Skin of body (tissue), 2 donors: Measurements from ENCODE around the gene DOCK11. TPM values are rescaled to one million over a fixed set of nuclear protein-coding genes. Genes with fewer than 3 reads are reported as not detected.
"Not testable (repeated sequence)": the region's sequence is repeated elsewhere in the genome, so short reads cannot be mapped to it uniquely, and the experiment has no call there.

Experiments
- DNase-seq: peaks from one replicate; lab custom pipeline; 2025; lab: John Stamatoyannopoulos, UW
- total RNA-seq: library from RNA; depleted of rRNA; stranded (reverse); fragments of >200 nt; gene quantifications from one replicate; pipeline ENCODE4 v1.2.3, GENCODE V29; 2014

DOCK11 gene
- total RNA-seq, 1 donor from 2014 or later = 25.7 TPM

DNA sequence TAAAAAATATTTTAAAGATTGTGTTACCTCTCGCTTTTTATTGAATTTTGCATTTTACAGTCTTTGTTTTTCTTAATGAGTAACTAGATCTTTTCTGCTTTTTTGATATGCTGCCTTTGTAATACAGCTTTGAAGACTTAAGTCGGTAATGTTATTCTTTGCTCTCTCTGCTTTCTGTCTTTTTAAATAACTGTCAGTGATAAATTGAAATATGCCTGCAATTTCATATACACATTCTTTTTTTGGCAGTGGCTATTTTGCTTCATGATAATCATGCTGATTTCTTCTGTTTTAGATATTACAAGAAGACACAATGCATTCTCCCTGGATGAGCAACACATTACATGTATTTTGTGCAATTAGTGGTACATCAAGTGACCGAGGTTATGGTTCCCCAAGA lies 189.8 kb downstream of the DOCK11 start:
- DNase-seq = no peak

GRCh38 chrX:118688935-118689334 lies 193.3 kb downstream of the DOCK11 start:
- DNase-seq = no peak

DNA sequence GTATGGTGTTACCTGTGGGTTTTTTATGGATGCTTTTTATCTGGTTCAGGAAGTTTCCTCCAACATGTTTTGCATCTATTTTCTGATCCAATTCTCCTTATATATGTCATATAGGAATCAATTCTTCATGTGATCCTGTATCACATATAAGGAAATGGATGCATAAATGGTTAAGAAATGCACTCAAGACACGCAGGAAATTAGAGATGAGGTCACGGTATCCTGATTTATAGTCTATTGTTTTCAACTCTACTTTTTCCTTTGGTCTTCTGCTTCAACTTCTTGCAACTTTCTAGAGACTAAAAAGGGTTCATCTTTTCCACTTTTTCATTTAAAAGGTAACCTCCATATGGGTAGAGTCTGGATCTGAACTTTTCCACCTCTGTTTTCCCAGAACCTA lies 198.2 kb downstream of the DOCK11 start:
- no peak for DNase-seq

DNA sequence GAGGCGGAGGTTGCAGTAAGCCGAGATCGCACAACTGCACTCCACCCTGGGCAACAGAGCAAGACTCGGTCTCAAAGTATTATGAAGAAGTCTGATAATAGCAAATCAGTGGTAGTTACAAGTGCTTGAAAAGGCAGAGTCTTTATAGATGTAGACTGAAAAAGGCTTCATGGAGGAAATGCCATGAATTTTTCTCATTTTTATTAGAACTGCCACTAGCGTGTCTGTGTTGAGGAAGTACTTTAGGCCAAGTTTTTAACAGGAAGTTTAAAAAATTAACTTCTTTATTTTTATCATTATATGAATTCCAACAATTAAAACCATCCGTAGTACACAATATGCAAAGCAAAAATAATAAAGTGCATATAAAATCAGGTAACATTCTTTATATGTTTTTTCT lies 199.0 kb downstream of the DOCK11 start:
- no peak for DNase-seq

DNA sequence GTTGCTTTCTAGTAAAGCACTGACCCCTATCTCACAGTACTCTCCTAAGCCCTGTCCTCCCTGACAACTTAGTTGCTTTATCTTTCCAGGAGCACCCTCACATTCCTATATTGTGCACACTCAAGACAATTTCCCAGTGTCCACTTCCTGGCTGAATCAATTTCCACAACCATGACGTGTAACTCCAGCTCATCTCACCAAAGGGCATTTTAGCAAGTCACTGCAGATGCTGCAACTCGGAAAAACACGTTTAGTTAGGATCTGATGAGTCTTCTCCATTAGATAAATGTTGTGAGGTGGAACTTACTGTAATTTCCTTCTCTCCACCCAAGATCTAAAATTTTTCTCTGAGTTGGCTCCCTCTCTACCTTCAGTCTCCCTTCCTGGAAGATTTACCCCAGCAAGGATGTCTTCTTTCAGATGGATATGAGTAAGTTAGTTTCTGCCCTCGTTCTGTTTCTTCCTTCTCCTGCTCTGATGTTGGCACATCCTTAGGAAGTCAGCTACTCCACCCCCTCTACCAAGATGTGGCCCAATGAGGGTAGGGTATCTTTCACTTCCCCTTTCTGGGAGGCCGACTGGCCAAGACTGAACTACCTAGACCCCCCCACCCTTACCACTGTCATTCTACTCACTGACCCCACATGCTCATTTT lies 203.0 kb downstream of the DOCK11 start:
- DNase-seq = no peak

DNA sequence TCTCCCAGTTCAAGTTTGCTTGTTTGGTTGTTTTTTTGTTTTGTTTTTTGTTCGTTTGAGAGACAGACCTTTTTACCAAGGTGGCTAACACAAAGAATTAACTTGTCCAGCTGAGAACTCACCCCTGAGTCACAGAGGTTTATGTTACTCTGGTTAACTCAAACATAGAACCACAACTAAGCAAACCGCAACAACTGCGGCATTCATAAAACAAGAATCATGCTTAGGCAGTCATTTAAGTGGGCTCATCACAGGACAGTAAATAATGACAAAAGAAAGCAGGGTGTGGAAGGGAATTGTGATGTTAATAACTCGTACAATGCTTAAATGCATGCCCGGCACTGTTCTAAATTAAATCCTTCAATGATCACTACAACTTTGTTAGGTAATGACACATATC lies 207.1 kb downstream of the DOCK11 start:
- no peak for DNase-seq

GRCh38 chrX:118706681-118707080 lies 211.1 kb downstream of the DOCK11 start:
- DNase-seq = no peak

DNA sequence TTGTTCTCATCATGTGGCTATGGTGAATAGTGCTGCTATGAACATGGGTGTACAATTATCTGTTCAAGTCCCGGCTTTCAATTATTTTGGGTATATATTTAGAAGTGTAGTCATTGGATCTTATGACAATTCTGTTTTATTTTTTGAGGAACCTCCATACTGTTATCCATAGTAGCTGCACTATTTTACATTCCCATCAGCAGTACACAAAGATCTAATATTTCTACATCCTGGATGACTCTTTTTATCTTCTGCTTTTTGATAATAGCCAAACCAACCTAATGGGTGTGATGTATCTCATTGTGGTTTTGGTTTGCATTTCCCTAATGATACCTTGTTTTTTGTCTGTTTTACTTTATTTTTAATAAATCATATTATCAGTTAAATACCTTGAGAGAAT lies 218.9 kb downstream of the DOCK11 start:
- no peak for DNase-seq

DNA sequence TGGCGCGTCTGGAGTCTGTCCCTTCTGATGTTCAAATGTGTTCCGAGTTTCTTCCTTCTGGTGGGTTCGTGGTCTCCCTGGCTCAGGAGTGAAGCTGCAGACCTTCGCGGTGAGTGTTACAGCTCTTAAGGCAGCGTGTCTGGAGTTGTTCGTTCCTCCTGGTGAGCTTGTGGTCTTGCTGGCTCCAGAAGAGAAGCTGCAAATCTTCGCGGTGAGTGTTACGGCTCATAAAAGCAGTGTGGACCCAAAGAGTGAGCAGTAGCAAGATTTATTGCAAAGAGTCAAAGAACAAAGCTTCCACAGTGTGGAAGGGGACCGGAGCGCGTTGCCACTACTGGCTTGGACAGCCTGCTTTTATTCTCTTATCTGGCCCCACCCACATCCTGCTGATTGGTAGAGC lies 220.3 kb downstream of the DOCK11 start:
- not testable (repeated sequence) for DNase-seq

- not testable (repeated sequence) for DNase-seq
These were observed 221.2 kb downstream of the DOCK11 start for GRCh38 chrX:118716833-118717232.

GRCh38 chrX:118717678-118718391 lies 222.2 kb downstream of the DOCK11 start:
- DNase-seq = no peak

- no peak for DNase-seq
These were observed 223.1 kb downstream of the DOCK11 start for GRCh38 chrX:118718737-118719136.

DNA sequence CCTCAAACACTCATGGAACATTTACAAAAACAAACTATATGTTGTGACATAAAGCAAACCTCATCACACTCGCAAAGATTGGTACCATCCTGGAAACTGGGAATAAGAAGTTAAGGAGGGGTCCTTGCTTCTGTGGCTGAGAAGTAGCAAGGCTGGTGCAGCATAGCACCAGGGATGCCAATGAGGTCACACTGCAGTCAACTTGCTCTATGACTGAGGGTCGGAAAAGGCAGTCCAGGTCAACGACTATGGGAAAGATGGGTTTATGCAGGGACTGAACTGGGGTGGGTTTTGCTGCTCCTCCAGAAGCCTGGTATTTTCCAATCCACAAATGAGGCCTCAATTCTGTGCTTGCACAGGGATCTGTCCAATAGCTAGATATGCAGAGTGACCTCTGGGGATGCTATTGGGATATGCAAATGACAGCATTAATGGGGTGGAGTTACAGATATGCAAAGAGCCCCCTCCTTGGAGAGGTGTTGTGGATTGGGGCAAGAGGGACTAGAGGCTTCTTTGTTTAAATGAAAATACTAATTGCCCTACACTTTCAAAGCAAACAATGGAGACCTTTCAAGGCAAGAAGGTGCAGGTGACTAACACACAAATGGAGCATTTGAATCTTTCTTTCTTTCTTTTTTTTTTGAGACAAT lies 224.6 kb downstream of the DOCK11 start:
- DNase-seq = no peak

GRCh38 chrX:118723376-118723775 lies 227.8 kb downstream of the DOCK11 start:
- DNase-seq = no peak

DNA sequence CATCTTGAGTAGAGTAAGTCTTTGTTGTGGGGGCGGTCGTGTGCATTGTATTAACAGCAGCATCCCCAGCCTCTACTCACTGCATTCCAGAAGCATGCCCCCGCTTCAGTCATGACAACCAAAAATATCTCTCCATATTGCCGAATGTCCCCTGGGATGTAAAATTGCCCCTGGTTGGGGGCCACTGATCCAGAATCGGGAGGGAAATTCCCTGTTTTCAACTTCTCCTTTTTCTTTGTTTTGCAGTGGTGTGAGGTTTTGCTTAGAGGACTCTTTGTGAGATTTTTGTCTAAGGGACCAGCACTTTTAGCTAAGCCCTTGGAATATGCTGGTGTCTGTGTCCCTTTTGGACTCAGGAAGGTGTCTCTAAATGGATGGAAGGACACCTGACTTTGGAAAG lies 228.8 kb downstream of the DOCK11 start:
- no peak for DNase-seq

DNA sequence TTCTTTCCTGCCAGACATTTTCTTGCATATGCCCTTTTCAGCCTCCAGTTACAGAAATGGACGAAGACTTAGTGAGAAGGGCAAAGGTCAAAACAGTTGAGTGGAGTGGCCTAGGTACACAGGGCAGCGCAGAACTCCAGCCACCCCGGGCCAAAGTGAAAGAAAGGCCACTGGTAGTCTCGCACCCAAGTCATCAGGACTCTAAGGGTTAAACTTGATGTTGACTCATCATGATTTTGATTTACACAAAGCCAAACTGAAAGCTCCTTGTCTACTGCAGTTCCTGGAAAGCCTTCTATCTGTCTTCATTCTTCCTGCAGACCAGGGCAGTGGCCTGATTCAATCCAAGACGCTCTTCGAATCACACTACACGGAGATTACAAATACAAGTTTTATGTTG lies 229.2 kb downstream of the DOCK11 start:
- DNase-seq = no peak

GRCh38 chrX:118726396-118726795 lies 230.8 kb downstream of the DOCK11 start:
- DNase-seq = no peak

DNA sequence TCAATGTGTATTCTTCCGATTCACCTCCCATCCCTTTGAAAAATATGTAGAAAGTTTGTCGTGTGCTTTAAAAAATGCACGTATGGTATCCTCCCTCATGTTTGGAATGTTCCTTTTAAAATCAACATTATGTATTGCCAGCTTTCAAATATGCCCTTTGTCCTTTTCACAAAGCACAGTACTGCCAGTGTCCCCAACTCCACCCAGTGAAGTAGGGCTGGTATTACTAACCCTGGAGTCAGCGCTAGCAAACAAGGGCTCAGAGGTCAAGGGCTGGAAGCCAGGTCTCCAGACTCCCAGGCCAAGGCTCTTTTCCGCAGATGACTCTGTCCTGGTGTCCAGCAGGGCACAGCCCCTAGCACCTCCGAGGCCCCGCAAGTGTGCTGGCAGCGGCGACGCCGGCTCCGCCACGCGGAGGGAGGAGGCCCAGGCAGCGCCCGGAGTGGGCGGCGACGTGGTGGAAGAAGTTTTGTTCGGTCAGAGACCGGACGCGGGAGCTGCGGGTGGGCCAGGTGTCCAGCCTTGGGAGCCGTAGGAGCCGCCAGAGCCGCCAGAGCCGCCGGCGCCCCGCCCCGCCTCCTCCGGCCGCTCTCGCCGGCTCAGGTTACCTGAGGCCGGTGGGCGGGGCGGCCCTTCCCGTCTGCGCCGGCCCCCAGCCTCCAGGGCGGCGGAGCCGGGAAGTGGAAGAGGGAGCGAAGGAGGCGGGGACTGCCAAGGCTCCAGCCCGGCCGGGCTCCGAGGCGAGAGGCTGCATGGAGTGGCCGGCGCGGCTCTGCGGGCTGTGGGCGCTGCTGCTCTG lies 231.5 kb downstream of the DOCK11 start, which contains the start of gene IL13RA1:
TSS of gene IL13RA1 (plus strand) at position 720 of the 799 bp plus-strand sequence. CDS start at position 753, 33 bp downstream.
- peak; percentile 3 for DNase-seq

DNA sequence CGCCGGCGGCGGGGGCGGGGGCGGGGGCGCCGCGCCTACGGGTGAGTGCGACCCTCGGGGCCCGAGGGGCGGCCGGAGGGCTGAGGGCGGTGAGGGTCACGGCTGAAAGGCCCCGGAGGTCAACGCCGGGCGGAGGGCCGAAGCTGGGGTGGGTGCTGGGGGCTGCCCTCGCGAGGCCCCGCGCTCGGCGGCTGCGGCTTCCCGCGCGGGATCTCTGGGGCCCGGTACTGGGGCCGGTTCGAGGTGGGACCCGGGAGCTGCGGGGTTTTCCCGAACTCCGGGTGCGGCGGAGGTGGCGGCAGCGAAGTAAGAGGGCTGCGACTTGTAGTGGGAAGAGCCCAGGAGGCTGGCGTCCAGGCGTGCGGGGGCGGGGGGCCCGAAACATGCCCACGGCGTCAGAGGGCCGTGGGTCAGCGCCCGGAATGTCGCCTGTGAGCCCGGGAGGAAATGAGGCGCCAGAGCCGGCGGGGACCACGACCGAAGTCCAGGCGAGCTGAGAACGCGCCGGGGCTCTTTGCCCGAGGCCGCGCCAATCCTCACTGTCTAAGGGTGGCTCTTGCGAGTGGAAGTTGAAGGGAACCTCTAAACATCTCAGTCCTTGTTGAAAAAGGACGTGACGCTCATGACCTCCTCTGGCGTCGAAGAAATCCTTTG lies 232.2 kb downstream of the DOCK11 start:
- no peak for DNase-seq

DNA sequence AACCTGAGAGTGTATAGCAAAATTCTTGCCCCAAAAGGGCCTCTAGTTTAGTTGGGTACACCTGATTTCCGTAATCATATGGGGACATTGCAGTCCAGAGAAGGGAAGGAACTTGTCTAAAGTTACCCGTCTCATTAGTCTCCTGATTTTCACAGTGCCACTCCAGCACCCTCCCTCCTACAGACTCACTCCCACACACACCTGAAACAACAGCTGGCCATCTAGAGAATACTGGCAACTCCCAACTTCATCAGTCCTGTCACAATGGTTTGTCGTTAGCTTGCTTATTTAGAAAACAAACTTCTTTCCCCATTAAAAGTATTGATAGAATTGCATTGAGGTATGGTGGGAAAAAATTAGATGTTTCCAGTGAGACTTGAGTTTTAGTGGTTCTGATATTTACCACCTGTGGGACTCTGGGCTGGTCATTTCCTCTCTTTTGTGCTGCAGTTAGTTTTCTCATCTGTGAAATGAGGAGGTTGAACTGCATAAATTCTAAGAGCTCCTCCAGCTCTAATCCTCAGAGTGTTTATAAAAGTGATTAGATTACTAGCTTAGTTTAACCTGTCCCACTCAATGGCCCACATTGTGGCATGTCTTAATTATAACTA lies 233.5 kb downstream of the DOCK11 start:
- no peak for DNase-seq
